ENCODE measurements around the gene DNAJC5G.

DNA sequence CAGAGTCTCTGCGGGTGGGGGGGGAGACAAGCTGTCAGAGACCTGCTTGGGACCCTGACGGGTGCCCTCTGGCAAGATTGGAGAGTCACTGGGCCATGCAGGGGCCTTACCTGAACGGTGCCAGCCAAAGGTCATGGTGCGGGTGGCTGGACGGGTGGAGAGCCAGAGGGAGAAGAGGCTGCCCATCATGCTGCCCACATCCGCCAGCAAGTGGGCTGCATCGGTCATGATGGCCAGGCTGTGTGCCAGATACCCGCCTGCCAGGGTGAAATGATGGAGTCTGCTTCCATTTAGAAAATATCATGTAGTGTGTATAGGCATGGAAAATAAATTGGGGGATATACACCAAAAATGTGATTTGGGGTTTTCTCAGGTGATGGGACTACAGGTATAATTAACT lies 17.2 kb upstream of the DNAJC5G start:
- TF ChIP-seq CTCF (IDR thresholded peaks at IDR 0.05) (no peak), EP300 (IDR thresholded peaks at IDR 0.05) (no peak), POLR2AphosphoS5 (IDR thresholded peaks at IDR 0.05) (no peak)
